ENCODE measurements around the gene COL28A1. TPM values are rescaled to one million over a fixed set of nuclear protein-coding genes. Genes with fewer than 3 reads are reported as not detected.

COL28A1 gene
- total RNA-seq, 3 donors from 2014 or later, result 0.08 to 0.10 TPM; not detected in 1

GRCh38 chr7:7519528-7519927, 16.1 kb downstream of the COL28A1 start:
- peaks cover 2% of the 10 kb centered on the region for H3K27me3 Mint-ChIP-seq (ENCODE audit: low read depth)
- H3K4me3 Mint-ChIP-seq, result no peak overlapping the region
- no peaks in the 10 kb centered on the region for H3K36me3 Mint-ChIP-seq (ENCODE audit: insufficient read depth)
- DNase-seq (no peak), ATAC-seq (no peak)
- H3K4me1 Mint-ChIP-seq (ENCODE audit: low read depth), result no peaks in the 10 kb centered on the region
- no peaks in the 10 kb centered on the region for H3K9me3 Mint-ChIP-seq

GRCh38 chr7:7519056-7519455, 16.6 kb downstream of the COL28A1 start:
- Mint-ChIP-seq H3K9me3 (no peaks in the 10 kb centered on the region), H3K4me3 (no peak overlapping the region)

GRCh38 chr7:7517754-7518153, 17.9 kb downstream of the COL28A1 start:
- DNase-seq, result no peak

More at GRCh38 chr7:7519056-7519455, 16.6 kb downstream of the COL28A1 start:
- DNase-seq, result no peak
- Mint-ChIP-seq H3K27me3 (ENCODE audit: low read depth) (peaks cover under 1% of the 10 kb centered on the region), H3K36me3 (ENCODE audit: insufficient read depth) (no peaks in the 10 kb centered on the region), H3K4me1 (ENCODE audit: low read depth) (no peaks in the 10 kb centered on the region)
- no peak for ATAC-seq

GRCh38 chr7:7516662-7517061, 19.0 kb downstream of the COL28A1 start:
- H3K9me3 Mint-ChIP-seq, result no peaks in the 10 kb centered on the region
- DNase-seq (no peak), ATAC-seq (no peak)
- no peak overlapping the region for H3K4me3 Mint-ChIP-seq
- H3K27me3 Mint-ChIP-seq (ENCODE audit: low read depth), result peaks cover 2% of the 10 kb centered on the region
- H3K4me1 Mint-ChIP-seq (ENCODE audit: low read depth), result no peaks in the 10 kb centered on the region
- H3K36me3 Mint-ChIP-seq (ENCODE audit: insufficient read depth), result no peaks in the 10 kb centered on the region

More at GRCh38 chr7:7517754-7518153, 17.9 kb downstream of the COL28A1 start:
- Mint-ChIP-seq H3K4me3 (no peak overlapping the region), H3K27me3 (ENCODE audit: low read depth) (peaks cover 2% of the 10 kb centered on the region), H3K4me1 (ENCODE audit: low read depth) (no peaks in the 10 kb centered on the region), H3K36me3 (ENCODE audit: insufficient read depth) (no peaks in the 10 kb centered on the region), H3K9me3 (no peaks in the 10 kb centered on the region)
- no peak for ATAC-seq

- no peak for ATAC-seq
- DNase-seq, result no peak
- Mint-ChIP-seq H3K9me3 (no peaks in the 10 kb centered on the region), H3K4me1 (ENCODE audit: low read depth) (no peaks in the 10 kb centered on the region), H3K4me3 (no peak overlapping the region), H3K27me3 (ENCODE audit: low read depth) (peaks cover 3% of the 10 kb centered on the region), H3K36me3 (ENCODE audit: insufficient read depth) (no peaks in the 10 kb centered on the region)
These were observed 19.5 kb downstream of the COL28A1 start for GRCh38 chr7:7516156-7516555.

GRCh38 chr7:7512861-7513597, 22.6 kb downstream of the COL28A1 start:
- no peak overlapping the region for H3K4me3 Mint-ChIP-seq
- H3K36me3 Mint-ChIP-seq (ENCODE audit: insufficient read depth), result no peaks in the 10 kb centered on the region
- no peak for ATAC-seq
- H3K27me3 Mint-ChIP-seq (ENCODE audit: low read depth), result peaks cover 4% of the 10 kb centered on the region
- DNase-seq, result no peak
- no peaks in the 10 kb centered on the region for H3K9me3 Mint-ChIP-seq
- H3K4me1 Mint-ChIP-seq (ENCODE audit: low read depth), result no peaks in the 10 kb centered on the region

GRCh38 chr7:7510794-7511193, 24.9 kb downstream of the COL28A1 start:
- no peak overlapping the region for H3K4me3 Mint-ChIP-seq
- H3K9me3 Mint-ChIP-seq, result no peaks in the 10 kb centered on the region
- DNase-seq (no peak), ATAC-seq (no peak)
- peaks cover 4% of the 10 kb centered on the region for H3K27me3 Mint-ChIP-seq (ENCODE audit: low read depth)
- no peaks in the 10 kb centered on the region for H3K4me1 Mint-ChIP-seq (ENCODE audit: low read depth)
- no peaks in the 10 kb centered on the region for H3K36me3 Mint-ChIP-seq (ENCODE audit: insufficient read depth)

- H3K9me3 Mint-ChIP-seq, result no peaks in the 10 kb centered on the region
- DNase-seq (no peak), ATAC-seq (no peak)
- H3K27me3 Mint-ChIP-seq (ENCODE audit: low read depth), result no peaks in the 10 kb centered on the region
- H3K4me1 Mint-ChIP-seq (ENCODE audit: low read depth), result no peaks in the 10 kb centered on the region
- no peak overlapping the region for H3K4me3 Mint-ChIP-seq
- H3K36me3 Mint-ChIP-seq (ENCODE audit: insufficient read depth), result no peaks in the 10 kb centered on the region
These were observed 29.8 kb downstream of the COL28A1 start for GRCh38 chr7:7505915-7506314.

GRCh38 chr7:7504910-7505704, 30.6 kb downstream of the COL28A1 start:
- Mint-ChIP-seq H3K9me3 (no peaks in the 10 kb centered on the region), H3K4me1 (ENCODE audit: low read depth) (no peaks in the 10 kb centered on the region), H3K36me3 (ENCODE audit: insufficient read depth) (no peaks in the 10 kb centered on the region), H3K4me3 (no peak overlapping the region), H3K27me3 (ENCODE audit: low read depth) (no peaks in the 10 kb centered on the region)
- DNase-seq, result no peak
- ATAC-seq, result no peak

GRCh38 chr7:7499892-7500291, 35.8 kb downstream of the COL28A1 start:
- H3K4me3 Mint-ChIP-seq, result no peak overlapping the region
- DNase-seq (no peak), ATAC-seq (no peak)
- H3K36me3 Mint-ChIP-seq (ENCODE audit: insufficient read depth), result no peaks in the 10 kb centered on the region
- H3K27me3 Mint-ChIP-seq (ENCODE audit: low read depth), result no peaks in the 10 kb centered on the region
- H3K9me3 Mint-ChIP-seq, result no peaks in the 10 kb centered on the region
- no peaks in the 10 kb centered on the region for H3K4me1 Mint-ChIP-seq (ENCODE audit: low read depth)

- ATAC-seq (no peak), DNase-seq (no peak)
- Mint-ChIP-seq H3K4me3 (no peak overlapping the region), H3K36me3 (ENCODE audit: insufficient read depth) (no peaks in the 10 kb centered on the region), H3K27me3 (ENCODE audit: low read depth) (no peaks in the 10 kb centered on the region), H3K4me1 (ENCODE audit: low read depth) (no peaks in the 10 kb centered on the region), H3K9me3 (no peaks in the 10 kb centered on the region)
These were observed 36.8 kb downstream of the COL28A1 start for GRCh38 chr7:7498856-7499255.

GRCh38 chr7:7496311-7496710, 39.4 kb downstream of the COL28A1 start:
- DNase-seq, result no peak
- H3K9me3 Mint-ChIP-seq, result no peaks in the 10 kb centered on the region
- H3K4me3 Mint-ChIP-seq, result no peak overlapping the region
- H3K27me3 Mint-ChIP-seq (ENCODE audit: low read depth), result no peaks in the 10 kb centered on the region
- no peaks in the 10 kb centered on the region for H3K36me3 Mint-ChIP-seq (ENCODE audit: insufficient read depth)
- no peaks in the 10 kb centered on the region for H3K4me1 Mint-ChIP-seq (ENCODE audit: low read depth)
- ATAC-seq, result no peak

- no peak for ATAC-seq
- no peaks in the 10 kb centered on the region for H3K9me3 Mint-ChIP-seq
- DNase-seq, result no peak
- H3K27me3 Mint-ChIP-seq (ENCODE audit: low read depth), result no peaks in the 10 kb centered on the region
- H3K4me1 Mint-ChIP-seq (ENCODE audit: low read depth), result no peaks in the 10 kb centered on the region
- H3K36me3 Mint-ChIP-seq (ENCODE audit: insufficient read depth), result no peaks in the 10 kb centered on the region
- H3K4me3 Mint-ChIP-seq, result no peak overlapping the region
These were observed 40.5 kb downstream of the COL28A1 start for GRCh38 chr7:7495171-7495570.

- H3K9me3 Mint-ChIP-seq, result peaks cover 4% of the 10 kb centered on the region
- peaks cover 3% of the 10 kb centered on the region for H3K36me3 Mint-ChIP-seq (ENCODE audit: insufficient read depth)
- H3K4me1 Mint-ChIP-seq (ENCODE audit: low read depth), result no peaks in the 10 kb centered on the region
- ATAC-seq (no peak), DNase-seq (no peak)
- H3K4me3 Mint-ChIP-seq, result no peak overlapping the region
- H3K27me3 Mint-ChIP-seq (ENCODE audit: low read depth), result no peaks in the 10 kb centered on the region
These were observed 44.6 kb downstream of the COL28A1 start for GRCh38 chr7:7491044-7491443.

GRCh38 chr7:7490003-7490402, 45.7 kb downstream of the COL28A1 start:
- Mint-ChIP-seq H3K4me1 (ENCODE audit: low read depth) (no peaks in the 10 kb centered on the region), H3K27me3 (ENCODE audit: low read depth) (no peaks in the 10 kb centered on the region), H3K36me3 (ENCODE audit: insufficient read depth) (peaks cover 3% of the 10 kb centered on the region), H3K9me3 (peaks cover 7% of the 10 kb centered on the region), H3K4me3 (no peak overlapping the region)
- DNase-seq (no peak), ATAC-seq (no peak)

Data from activated T-cell treated with anti-CD3 and anti-CD28 coated beads, Interleukin-2, amount 50 U/mL, for 4 hours (primary cell).